Type B pancreatic cell (in vitro differentiated cells): Measurements from ENCODE around the gene MN1. TPM values are rescaled to one million over a fixed set of nuclear protein-coding genes. Genes with fewer than 3 reads are reported as not detected.

ENCODE experiments used
- DNase-seq: peaks from one replicate; pipeline ENCODE4 v3.0.0; 2021; ENCODE audit warnings: mixed read lengths; ENCODE audit not compliant: unreplicated experiment; ENCODE audit errors: extremely low spot score
- H3K27ac Mint-ChIP-seq: 2 replicates; pipeline ENCODE4 v1.8.0; 2021; ENCODE audit warnings: mild to moderate bottlenecking, mixed read lengths
- H3K27me3 Mint-ChIP-seq: 2 replicates; pipeline ENCODE4 v1.8.0; 2021; ENCODE audit warnings: mixed read lengths
- H3K36me3 Mint-ChIP-seq: 2 replicates; pipeline ENCODE4 v1.8.0; 2021; ENCODE audit warnings: mixed read lengths
- H3K4me1 Mint-ChIP-seq: one replicate; pipeline ENCODE4 v1.8.0; 2021; ENCODE audit warnings: mixed read lengths; ENCODE audit not compliant: unreplicated experiment
- H3K4me3 Mint-ChIP-seq: 2 replicates; pipeline ENCODE4 v1.8.0; 2021; ENCODE audit warnings: mild to moderate bottlenecking, mixed read lengths
- H3K9me3 Mint-ChIP-seq: 2 replicates; pipeline ENCODE4 v1.8.0; 2021; ENCODE audit warnings: mixed read lengths
- total RNA-seq: library from RNA; stranded (reverse); gene quantifications from 2 replicates; pipeline ENCODE4 v1.2.1, GENCODE V29; 2021; ENCODE audit warnings: low replicate concordance
- TF ChIP-seq, protein P1 (sequence below): fragments of 200-600 bp; sonication (generic); conservative IDR thresholded peaks from 2 replicates; pipeline ENCODE4 v1.5.0; 2021; ENCODE audit warnings: antibody characterized with exemption, mild to moderate bottlenecking

MN1 gene
- total RNA-seq, 1 donor from 2014 or later = 17.0 TPM

- H3K4me3 Mint-ChIP-seq = no peak overlapping the region
- H3K4me1 Mint-ChIP-seq = peaks cover 41% of the 10 kb centered on the region
- H3K9me3 Mint-ChIP-seq = no peaks in the 10 kb centered on the region
- H3K27ac Mint-ChIP-seq = peak overlapping the region; percentile 66
- TF ChIP-seq, protein P1, sequence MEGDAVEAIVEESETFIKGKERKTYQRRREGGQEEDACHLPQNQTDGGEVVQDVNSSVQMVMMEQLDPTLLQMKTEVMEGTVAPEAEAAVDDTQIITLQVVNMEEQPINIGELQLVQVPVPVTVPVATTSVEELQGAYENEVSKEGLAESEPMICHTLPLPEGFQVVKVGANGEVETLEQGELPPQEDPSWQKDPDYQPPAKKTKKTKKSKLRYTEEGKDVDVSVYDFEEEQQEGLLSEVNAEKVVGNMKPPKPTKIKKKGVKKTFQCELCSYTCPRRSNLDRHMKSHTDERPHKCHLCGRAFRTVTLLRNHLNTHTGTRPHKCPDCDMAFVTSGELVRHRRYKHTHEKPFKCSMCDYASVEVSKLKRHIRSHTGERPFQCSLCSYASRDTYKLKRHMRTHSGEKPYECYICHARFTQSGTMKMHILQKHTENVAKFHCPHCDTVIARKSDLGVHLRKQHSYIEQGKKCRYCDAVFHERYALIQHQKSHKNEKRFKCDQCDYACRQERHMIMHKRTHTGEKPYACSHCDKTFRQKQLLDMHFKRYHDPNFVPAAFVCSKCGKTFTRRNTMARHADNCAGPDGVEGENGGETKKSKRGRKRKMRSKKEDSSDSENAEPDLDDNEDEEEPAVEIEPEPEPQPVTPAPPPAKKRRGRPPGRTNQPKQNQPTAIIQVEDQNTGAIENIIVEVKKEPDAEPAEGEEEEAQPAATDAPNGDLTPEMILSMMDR = no peak
- DNase-seq = no peak
- H3K36me3 Mint-ChIP-seq = no peaks in the 10 kb centered on the region
- peaks cover 44% of the 10 kb centered on the region for H3K27me3 Mint-ChIP-seq
Measured at GRCh38 chr22:27808451-27809225, 7.1 kb upstream of the MN1 start.

DNA sequence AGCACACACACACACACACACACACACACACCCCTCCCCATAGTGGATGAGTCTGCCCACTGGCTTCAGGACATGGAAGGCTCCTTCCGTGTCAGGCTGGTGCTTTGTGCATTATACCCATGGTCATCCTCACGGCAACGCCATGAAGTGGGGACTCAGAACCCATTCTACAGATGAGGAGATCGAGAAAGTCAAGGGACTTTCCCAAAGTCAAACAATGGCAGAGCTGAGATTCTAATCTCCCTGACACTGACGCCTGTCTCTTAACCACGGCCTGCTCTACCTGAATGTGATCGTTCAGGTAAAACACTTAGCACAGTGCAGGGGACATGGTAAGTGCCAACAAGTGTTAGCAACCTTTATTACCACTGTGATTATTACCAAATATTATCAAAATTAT is 4.3 kb upstream of the MN1 start:
- Mint-ChIP-seq H3K4me3 (no peak overlapping the region), H3K36me3 (no peaks in the 10 kb centered on the region), H3K9me3 (no peaks in the 10 kb centered on the region), H3K27me3 (peaks cover 50% of the 10 kb centered on the region), H3K27ac (no peak overlapping the region), H3K4me1 (peaks cover 41% of the 10 kb centered on the region)
- TF ChIP-seq, protein P1 = no peak
- DNase-seq = no peak

- Mint-ChIP-seq H3K9me3 (no peaks in the 10 kb centered on the region), H3K27ac (peak overlapping the region; percentile 34), H3K27me3 (peaks cover 50% of the 10 kb centered on the region), H3K36me3 (no peaks in the 10 kb centered on the region), H3K4me1 (peaks cover 37% of the 10 kb centered on the region), H3K4me3 (peak overlapping the region; percentile 81)
- TF ChIP-seq, protein P1 = peak; percentile 83
- DNase-seq = no peak
Measured at GRCh38 chr22:27804470-27805297, 3.1 kb upstream of the MN1 start.

DNA sequence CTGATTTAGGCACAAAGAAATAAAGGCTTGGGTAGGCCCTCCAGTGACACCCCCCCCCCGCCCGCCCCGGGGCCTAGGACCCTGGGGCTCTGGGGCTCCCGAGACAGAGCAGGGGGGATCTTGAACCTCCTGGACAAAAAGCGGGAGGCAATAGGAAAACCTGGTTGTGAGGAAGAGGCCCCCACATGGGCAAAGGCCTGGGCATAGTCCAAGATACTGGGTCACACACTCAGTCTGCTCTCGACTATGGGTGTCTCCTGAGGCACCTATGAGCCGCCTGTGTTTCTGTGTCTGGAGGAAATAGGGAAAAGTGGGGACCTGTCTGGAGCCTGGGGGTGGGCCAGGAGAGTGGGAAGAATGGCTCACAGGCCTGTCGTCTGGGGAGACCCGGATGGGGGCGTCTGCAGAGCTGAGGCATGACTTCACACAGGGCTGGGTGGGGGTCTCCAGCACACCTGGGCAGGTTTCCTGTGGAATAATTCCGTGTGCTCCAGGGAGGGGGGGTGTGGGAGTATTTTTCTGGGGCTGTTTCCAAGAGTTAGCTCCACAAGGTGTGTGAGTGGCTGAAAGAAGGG is 2.4 kb upstream of the MN1 start:
- H3K27ac Mint-ChIP-seq = no peak overlapping the region
- H3K27me3 Mint-ChIP-seq = peaks cover 47% of the 10 kb centered on the region
- TF ChIP-seq, protein P1 = no peak
- peaks cover 32% of the 10 kb centered on the region for H3K4me1 Mint-ChIP-seq
- no peaks in the 10 kb centered on the region for H3K9me3 Mint-ChIP-seq
- H3K4me3 Mint-ChIP-seq = peak overlapping the region; percentile 81
- no peak for DNase-seq
- H3K36me3 Mint-ChIP-seq = peaks cover under 1% of the 10 kb centered on the region

DNA sequence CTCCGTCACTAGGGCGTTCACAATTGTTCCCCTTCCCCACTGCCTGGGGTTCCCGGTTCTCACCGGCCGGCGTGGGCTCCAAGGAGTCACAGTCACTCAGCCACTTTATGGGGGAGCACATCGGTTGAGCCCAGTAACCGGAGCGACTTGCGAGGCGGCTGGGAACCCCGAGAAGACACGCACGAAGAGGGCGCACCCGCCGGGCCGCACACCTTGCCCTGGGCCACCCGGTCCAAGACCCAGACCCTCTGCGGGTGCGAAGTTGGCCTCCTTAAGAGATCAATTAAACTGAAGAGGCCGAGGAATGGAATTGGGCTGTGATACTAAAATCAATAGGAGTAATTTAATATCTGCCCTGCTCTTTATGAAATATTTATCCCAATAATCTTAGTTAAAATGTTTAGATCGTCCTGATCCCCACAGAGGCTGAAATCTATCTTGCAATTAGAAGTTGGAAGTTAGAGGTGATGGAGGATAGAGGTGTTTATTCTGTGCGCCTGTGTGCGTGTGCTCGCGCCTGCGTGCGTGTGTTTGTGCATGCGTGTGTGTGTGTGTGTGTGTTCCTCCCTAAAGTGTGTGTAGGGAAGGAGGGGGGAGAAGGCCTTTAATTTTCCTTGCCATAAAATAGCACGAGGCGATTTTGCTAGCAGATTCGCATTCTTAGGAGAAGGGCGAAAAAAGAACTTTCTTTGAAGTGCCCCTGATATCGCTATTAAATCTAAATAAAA is 954 bp upstream of the MN1 start:
- Mint-ChIP-seq H3K27ac (no peak overlapping the region), H3K4me1 (peaks cover 26% of the 10 kb centered on the region), H3K27me3 (peaks cover 46% of the 10 kb centered on the region), H3K9me3 (no peaks in the 10 kb centered on the region), H3K36me3 (peaks cover 3% of the 10 kb centered on the region), H3K4me3 (peak overlapping the region; percentile 87)
- TF ChIP-seq, protein P1 = no peak
- no peak for DNase-seq
